NCI-H526 (cell line): ENCODE results near the gene SKP2.
"Not testable (repeated sequence)": the region's sequence is repeated elsewhere in the genome, so short reads cannot be mapped to it uniquely, and the experiment has no call there.

Experiments
- DNase-seq, 2 experiments: peaks; one replicate each; lab custom pipeline; 2025; lab: John Stamatoyannopoulos, UW

SKP2 gene

DNA sequence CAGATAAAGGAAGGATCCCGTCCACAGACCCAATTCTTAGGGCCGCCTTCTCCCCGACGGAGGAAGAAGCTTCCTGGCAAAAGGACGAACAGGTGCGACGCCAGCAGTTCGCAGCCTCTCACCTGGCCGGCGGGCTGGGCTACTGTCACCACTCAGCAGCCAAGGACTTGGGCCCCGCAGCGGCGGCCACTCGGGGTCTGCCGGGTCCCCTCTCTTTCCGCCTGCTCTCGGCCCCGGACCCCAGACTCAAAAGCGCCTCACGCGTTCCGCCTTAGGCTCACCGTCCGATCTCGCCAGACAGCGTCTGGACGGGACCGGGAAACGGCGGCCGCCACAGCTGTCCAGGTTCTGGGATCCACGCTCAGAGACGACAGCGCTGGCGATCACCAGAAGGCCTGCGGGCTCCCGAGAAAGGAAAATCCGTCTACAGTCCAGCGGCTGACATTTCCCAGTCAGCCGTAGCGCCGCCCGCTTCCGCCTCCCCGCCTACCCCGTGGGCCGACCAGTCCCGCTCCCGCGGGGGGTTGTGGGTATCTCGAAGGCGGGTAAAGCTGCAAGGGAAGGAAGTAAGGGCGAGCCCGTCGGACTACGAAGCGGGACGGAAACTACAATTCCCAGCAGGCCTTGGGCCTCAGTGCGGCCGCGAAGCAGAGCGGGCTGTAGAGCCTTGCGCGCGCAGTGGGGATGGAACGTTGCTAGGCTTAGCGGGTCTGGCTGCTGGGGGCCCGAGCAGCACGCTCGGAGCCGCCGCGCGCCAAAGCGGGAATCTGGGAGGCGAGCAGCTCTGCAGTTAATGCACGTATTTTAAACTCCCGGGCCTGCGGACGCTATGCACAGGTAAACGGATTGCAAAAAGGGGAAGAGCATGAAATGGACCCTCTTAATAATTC is at the start of gene SKP2, which contains the start of gene LMBRD2:
TSS of gene SKP2 (plus strand) at position 678 of the 890 bp plus-strand sequence. CDS start at position 830, 152 bp downstream.
TSS of gene LMBRD2 (minus strand) at position 454 of the 890 bp plus-strand sequence. CDS start 8,538 bp downstream, outside the sequence.
- DNase-seq, result peak; percentile 99 to 100

DNA sequence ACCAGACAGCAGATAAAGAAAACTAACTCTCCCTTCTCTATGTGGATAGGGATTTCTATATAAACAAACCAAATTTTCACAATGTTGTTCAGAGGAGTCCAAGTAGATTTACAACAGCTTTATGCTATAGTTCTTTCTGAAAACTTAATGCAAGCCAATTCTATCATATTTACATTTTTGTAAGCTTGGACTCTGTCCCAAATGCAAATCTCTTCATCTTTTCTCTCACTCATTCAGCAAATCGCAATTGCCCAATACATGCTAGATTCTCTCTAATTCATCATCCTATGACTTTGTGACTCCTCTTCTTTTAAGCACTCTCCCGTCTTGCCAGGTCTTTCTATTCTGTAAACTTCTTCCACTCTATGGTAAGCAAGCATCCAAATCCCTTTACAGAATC is 46.1 kb upstream of the SKP2 start:
- no peak for DNase-seq

DNA sequence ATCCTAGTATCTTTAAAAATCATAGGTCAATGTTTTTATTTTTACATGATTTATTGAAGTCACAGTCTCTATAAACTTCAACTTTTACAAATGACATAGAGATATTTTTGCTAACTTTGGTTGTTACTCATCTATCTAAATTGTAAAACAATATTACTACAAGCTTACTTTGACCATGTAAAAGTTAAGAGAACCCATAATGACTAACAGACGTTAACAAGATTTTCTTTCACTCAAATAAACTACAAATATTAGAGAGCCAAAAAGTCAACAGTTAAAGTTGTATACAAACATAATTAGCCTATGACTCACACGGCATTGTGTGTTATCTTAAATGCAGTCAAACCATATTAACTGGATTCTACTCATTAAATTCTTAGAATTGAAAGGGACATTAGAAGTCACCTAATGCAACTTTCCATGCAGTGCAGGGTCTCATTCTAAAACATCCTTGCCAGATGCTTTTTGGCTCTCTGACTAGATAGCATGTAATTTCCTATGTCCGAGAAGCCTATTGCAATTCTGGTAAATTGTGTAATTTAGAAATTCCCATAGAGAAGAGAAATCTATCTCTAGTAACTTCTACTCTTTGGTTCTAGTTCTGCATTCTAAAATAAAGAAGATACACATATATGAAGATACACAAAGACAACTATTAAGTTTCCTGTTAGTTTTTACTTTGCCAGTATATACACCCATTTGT is 43.0 kb upstream of the SKP2 start:
- no peak for DNase-seq

DNA sequence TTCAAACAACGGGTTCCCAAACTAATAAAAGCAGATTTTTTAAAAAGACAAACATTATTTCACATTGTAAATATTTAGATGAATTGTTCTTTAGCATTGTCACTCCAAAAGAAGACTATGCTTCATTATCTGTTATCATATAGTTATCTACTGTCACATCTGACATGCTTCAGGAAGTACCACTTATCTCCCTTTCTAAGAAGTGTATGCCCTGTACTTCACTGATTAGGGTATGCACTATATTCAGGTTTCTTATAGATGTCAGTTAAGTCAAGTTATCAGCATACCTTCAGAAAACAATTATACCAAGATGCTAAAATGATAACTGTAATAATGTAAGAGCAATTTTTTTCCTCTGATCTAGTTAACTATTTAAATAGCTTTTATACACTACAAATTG is 40.7 kb upstream of the SKP2 start:
- DNase-seq, result no peak

DNA sequence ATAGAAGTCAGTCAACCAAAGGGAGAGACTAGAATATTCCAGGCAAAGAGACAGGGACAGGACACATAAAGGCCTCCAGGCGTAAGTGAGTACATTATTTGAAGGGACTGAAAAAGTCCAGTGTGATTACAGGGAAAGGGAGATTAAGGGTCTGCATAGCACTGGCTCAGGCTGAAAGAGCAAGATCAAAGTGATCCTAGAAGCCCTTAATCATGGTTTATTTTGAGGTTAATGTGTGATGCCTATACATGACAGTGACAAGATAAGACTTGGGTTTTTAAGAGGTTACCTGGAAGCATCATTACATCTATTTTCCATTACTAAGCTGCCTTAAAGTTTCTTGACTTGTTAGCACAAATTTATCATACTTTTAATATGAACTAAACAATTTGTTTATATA is 26.0 kb upstream of the SKP2 start:
- no peak for DNase-seq

DNA sequence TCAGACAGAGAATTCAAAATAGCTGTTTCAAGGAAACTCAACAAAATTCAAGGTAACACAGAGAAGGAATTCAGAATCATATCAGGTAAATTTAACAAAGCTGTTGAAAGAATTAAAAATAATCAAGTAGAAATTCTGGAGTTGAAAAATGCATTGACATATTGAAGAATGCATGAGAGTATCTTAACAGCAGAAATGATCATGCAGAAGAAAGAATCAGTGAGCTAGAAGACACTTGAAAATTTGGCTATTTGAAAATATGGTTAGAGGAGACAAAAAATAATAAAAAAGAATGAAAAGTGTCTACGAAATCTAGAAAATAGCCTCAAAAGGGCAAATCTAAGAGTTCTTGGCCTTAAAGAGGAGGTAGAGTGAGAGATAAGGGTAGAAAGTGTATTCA is 23.1 kb upstream of the SKP2 start:
- no peak for DNase-seq

DNA sequence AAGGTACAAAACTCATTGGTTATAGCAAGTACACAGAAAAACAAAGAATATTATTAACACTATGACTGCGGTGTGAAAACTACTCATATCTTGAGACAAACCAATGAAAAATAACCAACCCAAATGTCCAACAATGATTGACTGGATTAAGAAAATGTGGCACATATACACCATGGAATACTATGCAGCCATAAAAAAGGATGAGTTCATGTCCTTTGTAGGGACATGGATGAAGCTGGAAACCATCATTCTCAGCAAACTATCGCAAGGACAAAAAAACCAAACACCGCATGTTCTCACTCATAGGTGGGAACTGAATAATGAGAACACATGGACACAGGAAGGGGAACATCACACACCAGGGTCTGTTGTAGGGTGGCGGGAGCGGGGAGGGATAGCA is 22.2 kb upstream of the SKP2 start:
- DNase-seq, result not testable (repeated sequence)

DNA sequence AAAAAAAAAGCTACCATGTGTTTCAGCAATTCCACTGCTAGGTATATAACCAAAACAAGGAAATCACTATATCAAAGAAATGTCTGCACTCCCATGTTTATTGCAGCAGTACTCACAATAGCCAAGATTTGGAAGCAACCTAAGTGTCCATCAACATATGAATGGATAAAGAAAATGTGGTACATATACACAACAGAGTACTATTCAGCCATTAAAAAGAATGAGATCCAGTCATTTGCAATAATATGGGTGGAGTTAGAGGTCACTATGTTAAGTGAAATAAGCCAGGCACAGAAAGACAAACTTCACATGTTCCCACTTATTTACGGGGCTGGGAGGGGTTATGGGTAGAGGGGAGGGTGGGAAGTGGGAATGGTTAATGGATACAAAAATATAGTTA is 18.9 kb upstream of the SKP2 start:
- not testable (repeated sequence) for DNase-seq

DNA sequence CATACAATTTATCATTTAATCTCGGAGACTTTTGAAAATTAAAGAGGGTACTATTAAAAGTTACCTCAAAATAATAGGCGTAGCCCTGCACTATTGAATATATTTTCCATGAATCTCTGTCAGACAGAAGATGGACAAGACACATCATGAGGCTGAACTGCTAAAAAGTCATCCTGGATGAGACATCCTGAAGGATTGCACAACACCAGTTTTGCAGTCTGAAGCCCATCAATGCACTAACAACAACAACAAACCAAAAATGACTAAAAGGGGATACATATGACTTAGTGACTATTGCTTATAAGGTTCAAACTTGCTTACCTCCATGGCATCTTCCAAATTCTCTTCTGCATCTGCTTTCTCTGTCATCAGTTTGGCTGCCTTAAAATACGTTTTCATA is 15.9 kb upstream of the SKP2 start:
- no peak for DNase-seq

DNA sequence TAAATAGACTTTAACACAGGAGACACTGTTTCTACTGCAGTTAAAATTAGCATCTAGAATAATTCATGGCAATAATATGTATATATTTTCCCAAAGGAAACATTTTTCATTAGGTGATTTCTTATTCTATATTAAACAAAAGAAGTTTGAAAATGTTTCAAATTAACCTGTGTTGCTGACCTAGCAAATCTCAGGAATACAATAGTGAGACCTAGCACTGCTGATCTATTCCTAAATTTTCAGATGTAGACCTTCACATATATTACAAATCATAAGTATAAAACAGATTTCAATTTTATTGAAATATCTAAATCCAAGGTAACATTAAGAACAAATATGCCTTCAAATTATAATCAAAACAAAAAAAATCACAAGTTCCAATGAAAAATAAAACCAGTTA is 15.3 kb upstream of the SKP2 start:
- DNase-seq, result no peak

DNA sequence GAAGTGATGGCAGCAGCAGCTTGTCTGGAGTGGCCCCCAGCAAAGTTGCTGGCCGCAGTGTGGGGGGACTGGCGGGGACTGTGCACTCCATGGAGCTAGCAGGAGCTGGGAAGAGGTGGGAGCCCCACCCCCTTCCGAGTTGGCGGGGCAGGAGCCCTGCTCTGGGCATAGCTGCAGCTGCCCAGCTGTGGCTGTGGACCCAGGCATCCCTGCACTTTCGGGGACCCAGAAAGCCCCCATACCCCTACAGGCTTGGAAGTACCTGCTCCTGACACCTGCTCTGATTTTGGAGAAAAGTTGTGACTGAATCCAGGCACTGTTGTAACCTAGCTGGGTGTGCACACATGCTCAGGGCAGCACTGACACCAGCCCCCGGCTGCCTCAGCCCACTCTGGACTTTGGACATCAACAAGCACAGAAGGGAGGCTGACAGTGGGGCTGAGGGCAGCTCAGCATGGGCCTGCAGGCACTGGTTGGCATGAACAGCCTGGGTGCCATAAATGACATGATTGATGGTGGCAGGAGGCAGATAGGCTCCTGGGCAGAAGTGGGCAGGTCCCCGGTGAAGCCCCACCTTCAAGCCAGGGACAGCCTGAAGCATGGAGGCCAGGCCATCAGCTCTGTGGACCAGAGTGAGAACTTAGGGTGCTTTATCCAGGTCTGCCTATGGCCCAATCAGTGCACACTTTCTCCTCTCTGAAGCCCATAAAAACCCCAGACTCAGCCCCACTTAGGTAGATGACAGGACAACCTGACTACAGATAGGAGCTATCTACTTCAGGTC is 12.8 kb upstream of the SKP2 start:
- no peak for DNase-seq

DNA sequence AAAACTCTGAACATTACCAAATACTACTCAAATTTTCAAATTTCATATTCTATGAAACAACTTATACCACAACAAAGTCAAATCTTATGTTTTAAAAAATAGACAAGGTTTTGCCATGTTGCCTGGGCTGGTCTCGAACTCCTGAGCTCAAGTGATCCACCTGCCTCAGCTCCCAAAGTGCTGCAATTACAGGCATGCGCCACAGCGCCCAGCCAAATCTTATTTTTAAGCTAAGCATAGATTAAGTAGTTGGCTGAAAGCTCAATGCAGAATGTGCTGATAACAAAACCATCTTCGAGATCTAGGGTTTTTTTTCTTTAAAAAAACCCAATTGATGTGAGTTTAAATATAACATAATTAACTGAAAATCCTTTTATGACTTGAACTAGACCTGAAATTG is 6.6 kb upstream of the SKP2 start:
- no peak for DNase-seq

DNA sequence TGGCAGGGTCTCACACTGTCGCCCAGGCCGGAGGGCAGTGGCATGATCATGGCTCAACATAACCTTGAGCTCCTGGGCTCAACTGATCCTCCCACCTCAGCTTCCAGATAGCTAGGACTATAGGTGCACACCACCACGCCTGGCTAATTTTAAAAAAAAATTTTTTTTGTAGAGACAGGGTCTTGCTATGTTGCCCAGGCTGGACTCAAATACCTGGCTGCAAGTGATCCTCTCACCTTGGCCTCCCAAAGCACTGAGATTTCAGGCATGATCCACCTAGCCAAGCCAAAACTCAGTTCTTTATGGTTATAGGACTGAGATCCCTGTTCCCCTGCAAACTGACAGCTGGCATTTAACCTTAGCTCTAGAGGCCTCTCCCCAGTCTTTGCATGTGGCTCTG is 5.5 kb upstream of the SKP2 start:
- no peak for DNase-seq

DNA sequence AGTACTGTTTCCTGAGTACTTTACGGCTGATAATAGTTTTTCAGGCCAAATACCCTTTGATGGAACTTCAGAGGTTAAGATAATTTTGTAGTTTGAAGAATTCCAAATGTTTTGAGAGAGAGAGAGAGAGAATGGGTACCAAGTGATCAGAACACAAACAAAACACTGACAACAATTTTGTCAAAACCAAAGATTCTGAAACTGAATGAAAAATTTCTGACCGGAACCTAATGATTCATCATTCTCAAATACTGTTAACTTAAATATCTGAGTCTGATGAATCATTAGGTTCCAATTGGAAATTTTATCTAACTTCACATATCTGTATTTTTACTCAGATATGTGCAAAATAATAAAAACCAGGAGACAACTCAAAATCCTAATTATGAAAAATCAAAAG is 4.2 kb upstream of the SKP2 start:
- no peak for DNase-seq

DNA sequence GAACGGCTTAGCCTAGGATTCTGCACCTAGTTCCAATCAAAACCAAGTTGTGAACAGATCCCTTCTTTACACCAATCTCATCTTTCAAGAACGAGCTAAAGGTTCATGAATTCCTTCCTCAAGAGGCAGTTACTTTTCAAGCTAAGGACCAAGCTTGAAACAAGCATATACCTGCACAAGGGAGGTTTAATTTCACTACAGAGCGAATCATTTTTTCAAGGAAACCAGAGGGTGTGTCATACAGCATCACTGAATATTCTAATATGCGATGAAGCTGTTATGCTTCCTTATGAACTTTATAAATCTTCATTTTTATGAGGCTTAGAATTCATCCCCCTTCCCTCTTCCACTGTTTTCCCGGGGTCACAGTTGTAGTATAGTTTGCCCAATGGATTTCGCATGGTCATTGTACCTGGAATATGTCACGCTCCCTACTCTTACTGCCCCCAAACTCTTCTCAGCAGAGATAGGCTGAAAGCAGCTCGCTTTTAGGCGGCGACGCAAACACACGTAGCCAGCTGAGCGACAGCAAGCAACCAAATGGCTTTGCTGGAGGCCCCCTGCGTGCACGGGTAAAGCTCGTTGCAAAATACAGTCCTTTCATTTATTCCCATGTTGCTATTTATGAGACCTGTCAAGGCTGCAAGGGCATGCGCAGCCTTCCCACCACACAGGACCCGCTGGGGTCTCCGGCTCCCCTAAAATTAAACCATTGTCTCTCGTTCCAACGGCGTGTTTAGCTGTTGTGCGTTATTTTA is 1.1 kb upstream of the SKP2 start:
- DNase-seq, result peak; percentile 85 to 89

DNA sequence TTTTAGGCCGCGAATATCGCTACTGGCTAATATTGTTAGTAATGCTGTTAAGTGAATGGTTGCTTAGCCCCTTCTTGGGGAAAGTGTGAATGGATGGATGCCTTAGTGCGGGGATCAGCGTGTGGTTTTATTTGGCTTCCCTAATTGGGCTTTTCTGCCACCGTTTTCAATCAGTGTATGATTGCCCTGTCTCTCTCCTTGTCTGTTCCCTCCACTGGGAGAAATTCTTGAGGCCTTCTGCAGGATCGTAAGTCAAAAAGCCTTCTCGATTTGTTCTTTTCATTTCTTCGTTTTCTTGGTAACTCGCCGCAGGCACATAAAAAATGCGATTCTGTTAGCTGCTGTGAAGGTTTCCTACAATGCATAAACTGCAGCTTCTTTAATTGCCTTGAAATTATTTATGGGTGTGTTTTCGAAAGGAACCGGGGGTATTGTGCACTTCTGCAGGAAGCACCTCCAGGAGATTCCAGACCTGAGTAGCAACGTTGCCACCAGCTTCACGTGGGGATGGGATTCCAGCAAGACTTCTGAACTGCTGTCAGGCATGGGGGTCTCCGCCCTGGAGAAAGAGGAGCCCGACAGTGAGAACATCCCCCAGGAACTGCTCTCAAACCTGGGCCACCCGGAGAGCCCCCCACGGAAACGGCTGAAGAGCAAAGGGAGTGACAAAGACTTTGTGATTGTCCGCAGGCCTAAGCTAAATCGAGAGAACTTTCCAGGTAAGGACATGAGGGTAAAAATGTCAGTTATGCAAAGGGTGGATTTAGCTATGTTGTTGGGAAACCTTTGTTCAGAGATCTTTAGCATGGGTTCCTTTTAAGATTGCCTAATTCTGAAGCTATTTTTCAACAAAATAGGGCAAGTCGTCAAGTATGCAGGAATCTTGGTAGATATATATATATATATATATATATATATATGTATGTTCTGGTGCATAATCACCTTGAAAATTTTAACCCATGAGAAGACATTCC is 700 bp downstream of the SKP2 start:
- peak in 1 of 2 experiments; percentile 67 for DNase-seq

DNA sequence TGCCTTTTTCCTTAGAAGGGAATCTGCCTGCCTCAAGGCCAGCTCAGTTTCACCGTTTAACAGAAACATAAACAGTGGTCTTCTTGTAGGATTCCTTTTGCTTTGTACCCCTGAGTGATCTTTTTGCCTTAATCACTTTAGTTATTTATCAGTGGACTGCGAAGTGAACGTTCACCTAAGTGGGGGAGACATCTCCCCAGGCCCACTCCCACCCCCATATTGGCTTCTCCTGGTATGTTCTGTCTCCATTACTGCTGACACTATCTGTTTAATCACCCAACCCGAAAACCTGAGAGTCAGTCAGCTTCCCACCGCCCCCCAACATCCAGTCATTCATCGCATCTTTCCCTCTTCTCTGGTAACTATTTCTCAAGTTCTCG is 1.4 kb downstream of the SKP2 start:
- DNase-seq, result no peak

DNA sequence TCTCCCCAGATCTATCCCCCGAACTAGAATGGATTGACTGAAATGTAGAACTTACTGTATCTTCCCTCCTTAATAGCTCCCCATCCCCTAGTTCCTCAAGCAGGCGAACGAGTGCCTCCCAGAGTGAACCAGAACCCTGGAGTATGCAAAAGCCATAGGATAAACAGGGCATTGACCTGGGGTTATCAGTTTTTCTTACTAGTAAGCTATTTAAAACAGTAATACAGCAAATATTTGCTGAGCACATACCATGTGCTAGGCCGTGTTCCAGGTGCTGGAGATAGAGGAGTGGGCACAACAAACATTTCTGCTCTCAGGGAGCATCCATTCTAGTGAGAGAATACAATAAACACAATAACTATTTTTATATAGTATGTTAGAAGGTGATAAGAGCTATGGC is 1.8 kb downstream of the SKP2 start:
- DNase-seq, result no peak

DNA sequence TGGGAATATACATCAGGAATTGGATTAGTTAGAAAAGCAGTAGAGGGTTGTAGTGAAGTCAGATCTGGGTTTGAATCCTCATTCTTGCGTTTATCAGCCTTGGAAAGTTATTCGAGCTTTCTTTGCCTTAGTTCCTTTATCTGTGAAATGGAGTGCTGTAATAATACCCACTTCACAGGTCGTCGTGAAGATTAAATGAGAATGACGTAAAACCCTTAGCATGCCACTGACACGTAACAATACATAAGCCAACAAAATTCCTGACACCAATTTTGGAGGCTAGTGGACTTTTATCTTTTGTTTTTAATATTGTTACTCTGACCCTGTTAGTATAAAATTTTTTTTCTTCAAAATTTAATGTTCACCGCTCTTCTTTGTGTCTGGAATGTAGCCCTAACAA is 3.4 kb downstream of the SKP2 start:
- no peak for DNase-seq

DNA sequence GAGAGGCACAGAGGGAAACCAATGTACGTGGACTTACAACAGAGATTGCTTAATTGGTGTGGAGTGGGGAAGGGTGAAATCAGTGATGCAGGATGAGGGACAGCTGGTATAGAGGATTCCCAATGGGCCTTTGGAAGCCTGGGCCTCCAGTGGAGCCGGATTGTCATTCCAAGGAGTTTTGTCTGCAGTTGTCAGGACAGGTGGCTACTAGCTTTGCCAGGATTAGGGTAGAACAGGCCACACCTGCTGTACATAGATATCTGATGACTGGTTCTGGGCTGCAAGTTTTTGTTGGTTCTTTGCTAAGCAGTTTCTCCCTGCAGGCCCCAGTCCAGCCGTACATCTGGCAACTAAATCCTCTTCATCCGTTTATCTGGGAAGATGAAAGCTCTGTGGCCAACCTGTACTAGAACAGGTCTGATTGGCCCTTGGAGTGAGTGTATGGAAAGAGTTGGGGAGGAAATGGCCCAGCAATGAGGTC is 4.2 kb downstream of the SKP2 start:
- DNase-seq, result no peak
